Neural progenitor cell (in vitro differentiated cells): ENCODE results near the gene SUSD3. TPM values are rescaled to one million over a fixed set of nuclear protein-coding genes. Genes with fewer than 3 reads are reported as not detected.

ENCODE experiments used
- DNase-seq: peaks from one replicate; pipeline ENCODE4 v3.0.0-alpha.2; 2016; ENCODE audit warnings: low spot score
- H2AFZ ChIP-seq: fragments of 200-600 bp; sonication (generic); replicated peaks from 2 replicates; pipeline ENCODE4 v1.6.1; 2016; ENCODE audit warnings: antibody characterized with exemption
- H3F3A ChIP-seq: fragments of 200-600 bp; sonication (generic); 2 replicates; pipeline ENCODE4 v1.6.1; 2016; ENCODE audit warnings: antibody characterized with exemption, low read depth
- H3K27ac ChIP-seq: fragments of 200-600 bp; sonication (generic); 2 replicates; pipeline ENCODE4 v1.5.1; 2016; ENCODE audit warnings: mild to moderate bottlenecking
- H3K27me3 ChIP-seq: fragments of 200-600 bp; sonication (generic); 2 replicates; pipeline ENCODE4 v1.6.1; 2016; ENCODE audit warnings: mild to moderate bottlenecking, moderate library complexity
- H3K36me3 ChIP-seq: fragments of 200-600 bp; sonication (generic); 2 replicates; pipeline ENCODE4 v1.5.1; 2016
- H3K4me1 ChIP-seq: fragments of 200-600 bp; sonication (generic); 2 replicates; pipeline ENCODE4 v1.6.1; 2016; ENCODE audit warnings: mixed run types
- H3K4me2 ChIP-seq: fragments of 200-600 bp; sonication (generic); 2 replicates; pipeline ENCODE4 v1.6.1; 2016
- H3K4me3 ChIP-seq: fragments of 200-600 bp; sonication (generic); 2 replicates; pipeline ENCODE4 v1.5.1; 2016
- H3K79me2 ChIP-seq: fragments of 200-600 bp; sonication (generic); 2 replicates; pipeline ENCODE4 v1.6.1; 2016; ENCODE audit warnings: low read depth
- H3K9ac ChIP-seq: fragments of 200-600 bp; sonication (generic); 2 replicates; pipeline ENCODE4 v1.6.1; 2016
- H3K9me3 ChIP-seq: fragments of 200-600 bp; sonication (generic); 2 replicates; pipeline ENCODE4 v1.5.1; 2016; ENCODE audit warnings: low read depth
- H4K20me1 ChIP-seq: fragments of 200-600 bp; sonication (generic); 2 replicates; pipeline ENCODE4 v1.6.1; 2016; ENCODE audit warnings: low read depth
- H3K27ac Mint-ChIP-seq: 3 replicates; pipeline ENCODE4 v1.8.0; 2021; ENCODE audit warnings: mixed read lengths
- H3K27me3 Mint-ChIP-seq: 2 replicates; pipeline ENCODE4 v1.8.0; 2022; ENCODE audit warnings: low read depth, mild to moderate bottlenecking, inconsistent platforms, moderate library complexity, mixed read lengths; ENCODE audit not compliant: insufficient read depth
- H3K36me3 Mint-ChIP-seq: 3 replicates; pipeline ENCODE4 v1.8.0; 2021; ENCODE audit warnings: mixed read lengths
- H3K4me1 Mint-ChIP-seq: 3 replicates; pipeline ENCODE4 v1.8.0; 2021; ENCODE audit warnings: mixed read lengths
- H3K4me3 Mint-ChIP-seq: 3 replicates; pipeline ENCODE4 v1.8.0; 2021; ENCODE audit warnings: mild to moderate bottlenecking, moderate library complexity, mixed read lengths
- H3K9me3 Mint-ChIP-seq: 3 replicates; pipeline ENCODE4 v1.8.0; 2020; ENCODE audit warnings: mixed read lengths
- CTCF ChIP-seq: fragments of 200-600 bp; sonication (generic); IDR thresholded peaks from 2 replicates; pipeline ENCODE4 v1.5.1; 2017; ENCODE audit warnings: antibody characterized with exemption, mild to moderate bottlenecking
- EZH2 ChIP-seq: fragments of 200-600 bp; sonication (generic); IDR thresholded peaks from 2 replicates; pipeline ENCODE4 v1.6.1; 2017; ENCODE audit warnings: antibody characterized with exemption, mild to moderate bottlenecking, moderate library complexity
- EZH2phosphoT487 ChIP-seq: fragments of 200-600 bp; sonication (generic); IDR thresholded peaks from 2 replicates; pipeline ENCODE4 v1.6.1; 2017; ENCODE audit warnings: antibody characterized with exemption
- total RNA-seq: library from RNA; depleted of rRNA; stranded (reverse); fragments of >200 nt; gene quantifications from 2 replicates; pipeline ENCODE4 v1.2.3, GENCODE V29; 2015; ENCODE audit warnings: low replicate concordance

The SUSD3 gene
- total RNA-seq, 1 donor from 2014 or later, result not detected

- DNase-seq, result no peak
- Histone ChIP-seq H3K4me1 (peaks cover 14% of the 10 kb centered on the region), H3K36me3 (no peaks in the 10 kb centered on the region), H3K4me3 (no peak overlapping the region), H3K79me2 (no peaks in the 10 kb centered on the region), H3K27ac (no peak overlapping the region), H3K4me2 (no peak overlapping the region), H3K27me3 (no peaks in the 10 kb centered on the region), H3K9me3 (no peaks in the 10 kb centered on the region), H4K20me1 (no peaks in the 10 kb centered on the region), H3K9ac (no peak overlapping the region), H3F3A (no peaks in the 10 kb centered on the region), H2AFZ (no peak overlapping the region)
- Mint-ChIP-seq H3K9me3 (no peaks in the 10 kb centered on the region), H3K4me3 (no peak overlapping the region), H3K4me1 (peaks cover 14% of the 10 kb centered on the region), H3K27ac (no peak overlapping the region), H3K36me3 (no peaks in the 10 kb centered on the region), H3K27me3 (peaks cover 7% of the 10 kb centered on the region)
- TF ChIP-seq EZH2, result no peak
- TF ChIP-seq CTCF, result no peak
- TF ChIP-seq EZH2phosphoT487, result no peak
Observed at GRCh38 chr9:93051680-93052089, 6.8 kb upstream of the SUSD3 start.

DNA sequence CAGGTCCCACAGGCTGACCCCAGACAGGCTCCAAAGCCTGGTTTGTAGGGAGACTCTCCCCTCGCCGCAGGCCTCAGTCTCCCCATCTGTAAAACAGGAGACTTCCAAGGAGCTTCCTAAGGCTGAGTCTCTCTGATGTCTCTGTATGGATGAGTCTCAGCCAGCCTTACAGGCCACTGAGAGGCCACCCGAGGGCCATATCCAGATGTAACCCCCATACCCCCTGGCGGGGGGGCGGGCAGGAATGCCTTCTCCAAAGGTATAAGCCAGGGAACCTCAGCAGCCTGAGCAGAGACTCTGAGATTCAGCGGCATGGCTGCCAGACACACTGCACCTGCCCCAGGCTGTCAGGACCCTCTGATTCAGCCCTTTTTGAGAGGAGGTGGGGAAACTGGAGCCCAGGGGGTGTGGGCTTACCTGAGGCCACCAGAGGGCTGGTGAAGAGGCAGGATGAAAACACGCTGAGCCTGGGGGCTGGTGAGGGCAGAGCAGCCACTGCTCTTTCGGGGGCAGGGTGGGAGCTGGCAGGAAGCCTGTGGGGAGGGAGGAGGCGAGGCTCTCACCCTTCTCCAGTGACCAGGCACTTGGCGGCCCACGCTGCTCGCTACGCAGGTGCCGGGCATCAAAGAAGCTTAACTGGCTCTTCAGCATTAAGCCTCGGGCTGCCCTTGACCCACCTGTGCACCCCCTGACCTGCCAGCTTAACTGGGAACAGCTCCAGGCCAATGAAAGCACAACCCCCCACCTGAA is 5.5 kb upstream of the SUSD3 start:
- H3K9me3 ChIP-seq, result no peaks in the 10 kb centered on the region
- no peak overlapping the region for H3K27ac ChIP-seq
- H3K4me3 Mint-ChIP-seq, result no peak overlapping the region
- H3K4me1 ChIP-seq, result peaks cover 14% of the 10 kb centered on the region
- H3F3A ChIP-seq, result no peaks in the 10 kb centered on the region
- H3K9ac ChIP-seq, result no peak overlapping the region
- H3K27me3 ChIP-seq, result no peaks in the 10 kb centered on the region
- H3K27me3 Mint-ChIP-seq, result peaks cover 8% of the 10 kb centered on the region
- no peaks in the 10 kb centered on the region for H3K79me2 ChIP-seq
- no peaks in the 10 kb centered on the region for H4K20me1 ChIP-seq
- no peak overlapping the region for H3K4me3 ChIP-seq
- peak overlapping the region; percentile 27 for H3K4me2 ChIP-seq
- no peaks in the 10 kb centered on the region for H3K36me3 Mint-ChIP-seq
- no peaks in the 10 kb centered on the region for H3K9me3 Mint-ChIP-seq
- no peak overlapping the region for H2AFZ ChIP-seq
- peak; percentile 38 for DNase-seq
- TF ChIP-seq CTCF (peak; percentile 25), EZH2 (no peak)
- peak overlapping the region; percentile 81 for H3K27ac Mint-ChIP-seq
- no peaks in the 10 kb centered on the region for H3K36me3 ChIP-seq
- peaks cover 15% of the 10 kb centered on the region for H3K4me1 Mint-ChIP-seq

DNA sequence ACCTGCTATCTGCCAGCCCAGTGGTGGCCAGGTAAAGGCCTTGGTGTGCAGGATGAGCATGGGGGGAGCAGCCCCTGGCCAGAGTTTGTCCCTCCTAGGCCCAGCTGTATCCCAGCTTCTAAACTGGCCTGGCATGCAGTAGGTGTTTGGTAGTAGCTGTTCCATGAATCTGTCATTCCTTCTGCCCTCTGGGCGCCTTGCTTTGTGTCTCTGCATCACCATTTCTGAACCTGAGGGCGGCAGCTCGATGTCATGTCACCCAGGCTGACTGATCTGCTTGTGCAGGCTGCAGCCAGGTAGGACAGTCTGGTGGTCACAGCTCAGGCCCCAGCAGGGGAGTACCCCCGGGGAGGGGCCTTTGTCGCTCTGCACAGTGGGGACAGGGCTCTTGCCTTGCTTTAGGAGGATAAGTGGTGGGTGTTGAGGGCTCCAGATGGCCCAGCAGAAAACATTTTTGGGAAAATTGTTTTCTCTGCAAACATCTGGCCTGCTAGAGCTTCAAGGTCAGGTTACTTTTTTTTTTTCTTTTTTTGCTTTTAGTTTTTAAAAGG is 4.6 kb upstream of the SUSD3 start:
- H4K20me1 ChIP-seq, result no peaks in the 10 kb centered on the region
- H3K9ac ChIP-seq, result no peak overlapping the region
- H3K27ac Mint-ChIP-seq, result peak overlapping the region; percentile 81
- TF ChIP-seq EZH2, result no peak
- TF ChIP-seq EZH2phosphoT487, result no peak
- no peak for TF ChIP-seq CTCF
- DNase-seq, result no peak
- H3K4me3 ChIP-seq, result no peak overlapping the region
- no peaks in the 10 kb centered on the region for H3K9me3 Mint-ChIP-seq
- H3K27ac ChIP-seq, result no peak overlapping the region
- H3F3A ChIP-seq, result no peaks in the 10 kb centered on the region
- peaks cover 9% of the 10 kb centered on the region for H3K27me3 Mint-ChIP-seq
- peaks cover 18% of the 10 kb centered on the region for H3K4me1 Mint-ChIP-seq
- peaks cover 5% of the 10 kb centered on the region for H3K27me3 ChIP-seq
- H3K36me3 Mint-ChIP-seq, result no peaks in the 10 kb centered on the region
- H3K79me2 ChIP-seq, result no peaks in the 10 kb centered on the region
- no peaks in the 10 kb centered on the region for H3K36me3 ChIP-seq
- no peak overlapping the region for H3K4me3 Mint-ChIP-seq
- no peak overlapping the region for H2AFZ ChIP-seq
- peaks cover 17% of the 10 kb centered on the region for H3K4me1 ChIP-seq
- peak overlapping the region; percentile 27 for H3K4me2 ChIP-seq
- H3K9me3 ChIP-seq, result no peaks in the 10 kb centered on the region
